ENCODE measurements around the gene AGPS. TPM values are rescaled to one million over a fixed set of nuclear protein-coding genes. Genes with fewer than 3 reads are reported as not detected.
"Not testable (repeated sequence)": the region's sequence is repeated elsewhere in the genome, so short reads cannot be mapped to it uniquely, and the experiment has no call there.

The AGPS gene
- polyA plus RNA-seq, 3 donors from 2014 or later, result 16.1 to 27.2 (median 18.0) TPM

- H3K4me3 Mint-ChIP-seq, result peak overlapping the region in 4 of 5 donors; percentile 46 to 70 (median 65)
- not testable (repeated sequence) for H3K36me3 Mint-ChIP-seq, DNase-seq, H3K9me3 Mint-ChIP-seq
- peak overlapping the region; percentile 55 to 99 (median 78) for H3K27ac Mint-ChIP-seq
- peaks cover 10 to 18% (median 14%) of the 10 kb centered on the region in 3 donors for H3K27me3 Mint-ChIP-seq (ENCODE audit: low read depth in 3 of 3)
- peaks cover 18 to 22% of the 10 kb centered on the region in 2 donors for H3K4me1 Mint-ChIP-seq
These were observed 158.8 kb downstream of the AGPS start for GRCh38 chr2:177551360-177551759.

DNA sequence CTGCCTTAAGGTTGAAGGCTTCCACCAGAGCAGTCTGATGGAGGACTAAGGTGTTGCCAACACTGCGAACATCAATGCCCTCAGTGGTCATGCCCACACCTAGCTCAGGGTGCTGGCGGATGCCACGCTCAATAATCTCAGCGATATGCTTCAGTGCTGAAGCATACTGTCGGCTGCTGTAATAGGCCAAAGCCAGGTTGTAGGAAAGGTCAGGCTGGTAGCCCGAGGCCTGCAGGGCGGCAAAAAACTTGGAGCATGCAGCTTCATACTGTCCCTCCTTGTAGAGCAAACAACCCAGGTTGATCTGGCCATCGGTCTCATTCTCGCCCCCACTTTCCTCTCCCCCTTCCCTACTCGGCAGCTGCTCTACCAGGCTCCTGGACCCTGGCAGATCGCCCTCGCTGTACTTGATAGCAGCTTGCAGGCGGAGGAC, 159.4 kb downstream of the AGPS start:
- no peaks in the 10 kb centered on the region for H3K9me3 Mint-ChIP-seq
- peaks cover 0 to 3% (median 0%) of the 10 kb centered on the region in 3 donors for H3K36me3 Mint-ChIP-seq
- H3K4me1 Mint-ChIP-seq, result peaks cover 18 to 22% of the 10 kb centered on the region in 2 donors
- DNase-seq, result peak in 1 of 3 donors; percentile 0
- H3K4me3 Mint-ChIP-seq, result peak overlapping the region; percentile 93 to 99 (median 95)
- peak overlapping the region; percentile 99 to 100 (median 99) for H3K27ac Mint-ChIP-seq
- peaks cover 10 to 18% (median 14%) of the 10 kb centered on the region in 3 donors for H3K27me3 Mint-ChIP-seq (ENCODE audit: low read depth in 3 of 3)

DNA sequence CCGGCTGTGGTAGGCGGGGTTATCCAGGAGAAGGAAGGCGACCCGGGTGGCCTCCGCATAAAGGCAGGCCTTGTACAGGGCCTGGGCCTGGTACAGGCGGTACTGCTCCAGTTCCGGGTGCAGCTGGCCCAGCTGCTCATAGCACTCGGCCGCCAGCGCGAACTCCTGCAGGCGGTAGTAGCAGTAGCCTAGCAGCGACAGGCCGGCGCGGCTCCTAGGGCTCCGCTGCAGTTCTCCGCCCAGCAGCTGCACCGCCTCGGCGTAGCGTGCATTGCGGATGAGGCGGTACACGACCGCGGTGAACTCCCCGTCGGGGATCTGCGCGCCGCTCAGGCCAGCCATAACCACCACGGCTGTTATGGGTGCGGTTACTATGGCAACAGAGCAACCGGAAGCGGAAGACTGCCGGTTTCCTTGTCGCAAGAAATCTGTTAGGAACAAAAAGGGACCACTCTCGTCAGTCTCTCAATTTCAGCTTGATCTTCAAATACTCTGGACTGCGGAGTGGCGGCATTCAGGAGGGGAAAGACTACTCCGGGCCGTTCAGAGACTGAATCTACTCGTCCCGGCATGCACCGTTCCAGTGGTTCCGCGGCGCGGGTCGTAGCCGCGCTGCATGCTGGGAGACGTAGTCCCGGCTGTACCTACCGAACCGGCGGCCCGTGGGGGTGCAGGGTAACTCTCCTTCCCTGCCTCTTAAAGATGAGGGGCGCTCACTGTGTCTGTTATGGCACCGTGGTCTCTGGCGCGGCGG, 160.0 kb downstream of the AGPS start:
- peak; percentile 96 to 97 (median 97) for DNase-seq
- H3K4me1 Mint-ChIP-seq, result peaks cover 18 to 22% of the 10 kb centered on the region in 2 donors
- peaks cover 0 to 3% (median 0%) of the 10 kb centered on the region in 6 donors for H3K9me3 Mint-ChIP-seq
- peak overlapping the region; percentile 93 to 99 (median 95) for H3K4me3 Mint-ChIP-seq
- peak overlapping the region; percentile 99 to 100 (median 99) for H3K27ac Mint-ChIP-seq
- peaks cover 0 to 3% (median 0%) of the 10 kb centered on the region in 3 donors for H3K36me3 Mint-ChIP-seq
- peaks cover 10 to 18% (median 14%) of the 10 kb centered on the region in 3 donors for H3K27me3 Mint-ChIP-seq (ENCODE audit: low read depth in 3 of 3)

GRCh38 chr2:177553176-177553884, 160.8 kb downstream of the AGPS start:
- Mint-ChIP-seq H3K4me1 (peaks cover 18 to 22% of the 10 kb centered on the region in 2 donors), H3K27ac (peak overlapping the region; percentile 99 to 100 (median 99)), H3K36me3 (peaks cover 0 to 3% (median 0%) of the 10 kb centered on the region in 3 donors), H3K27me3 (ENCODE audit: low read depth in 3 of 3) (peaks cover 11 to 18% (median 14%) of the 10 kb centered on the region in 3 donors), H3K4me3 (peak overlapping the region; percentile 93 to 99 (median 95)), H3K9me3 (peaks cover 0 to 3% (median 0%) of the 10 kb centered on the region in 6 donors)
- DNase-seq, result no peak

- H3K9me3 Mint-ChIP-seq, result peaks cover 0 to 3% (median 0%) of the 10 kb centered on the region in 6 donors
- H3K27me3 Mint-ChIP-seq (ENCODE audit: low read depth in 3 of 3), result peaks cover 11 to 18% (median 14%) of the 10 kb centered on the region in 3 donors
- peaks cover 0 to 3% (median 0%) of the 10 kb centered on the region in 3 donors for H3K36me3 Mint-ChIP-seq
- H3K4me1 Mint-ChIP-seq, result peaks cover 18 to 22% of the 10 kb centered on the region in 2 donors
- no peak for DNase-seq
- peak overlapping the region in 1 of 6 donors; percentile 99 for H3K27ac Mint-ChIP-seq
- H3K4me3 Mint-ChIP-seq, result peak overlapping the region in 2 of 5 donors; percentile 14 to 93
These were observed 161.8 kb downstream of the AGPS start for GRCh38 chr2:177554365-177554764.

DNA sequence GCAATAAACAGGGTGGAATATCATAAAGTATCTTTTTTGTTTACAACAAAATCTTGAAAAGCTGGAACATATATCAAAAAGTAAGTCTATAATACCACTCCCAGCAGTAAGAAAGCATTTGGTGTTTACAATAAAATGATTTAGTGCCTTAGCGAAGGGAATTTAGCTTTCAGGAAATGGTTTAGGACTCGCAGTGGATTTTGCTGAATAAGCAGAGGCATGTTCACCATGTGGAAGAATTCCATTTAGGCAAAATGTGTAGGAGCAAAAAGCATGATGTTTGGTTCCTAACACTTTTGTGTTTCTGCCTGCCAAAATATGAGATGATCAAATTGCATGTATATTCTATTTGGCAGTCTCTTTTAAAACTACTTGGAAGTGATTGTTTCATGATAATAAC, 163.6 kb downstream of the AGPS start:
- peaks cover 11 to 18% (median 15%) of the 10 kb centered on the region in 3 donors for H3K27me3 Mint-ChIP-seq (ENCODE audit: low read depth in 3 of 3)

DNA sequence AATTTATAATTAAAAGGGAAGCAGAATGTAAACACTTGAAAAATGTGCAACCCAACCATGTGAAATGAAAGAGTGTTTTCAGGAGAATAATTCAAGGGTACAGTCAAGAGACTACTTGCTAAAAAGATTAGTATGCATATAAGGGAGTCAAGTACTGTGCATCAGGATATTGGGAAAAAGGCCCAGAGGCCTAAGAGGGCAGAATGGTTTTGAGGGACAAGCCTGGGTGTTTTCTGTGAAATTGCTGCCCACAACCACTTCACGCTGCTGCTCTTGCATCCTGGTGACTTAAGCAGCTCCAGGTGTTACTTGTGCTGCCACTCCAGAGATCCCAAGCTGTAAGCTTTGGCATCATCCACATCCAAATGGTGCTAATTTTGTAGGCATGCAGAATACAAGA, 165.2 kb downstream of the AGPS start:
- Mint-ChIP-seq H3K36me3 (peaks cover 0 to 3% (median 0%) of the 10 kb centered on the region in 3 donors), H3K4me3 (no peak overlapping the region), H3K27ac (no peak overlapping the region), H3K27me3 (ENCODE audit: low read depth in 3 of 3) (peaks cover 6 to 12% (median 10%) of the 10 kb centered on the region in 3 donors), H3K4me1 (peaks cover 10 to 12% of the 10 kb centered on the region in 2 donors), H3K9me3 (peaks cover 0 to 3% (median 0%) of the 10 kb centered on the region in 6 donors)
- no peak for DNase-seq

More for the DNA sequence above, 163.6 kb downstream of the AGPS start:
- Mint-ChIP-seq H3K4me3 (no peak overlapping the region), H3K4me1 (peaks cover 18 to 22% of the 10 kb centered on the region in 2 donors), H3K36me3 (peaks cover 0 to 3% (median 0%) of the 10 kb centered on the region in 3 donors), H3K9me3 (peaks cover 0 to 3% (median 0%) of the 10 kb centered on the region in 6 donors), H3K27ac (no peak overlapping the region)
- DNase-seq, result no peak

GRCh38 chr2:177559638-177560037, 167.1 kb downstream of the AGPS start:
- peaks cover 2% of the 10 kb centered on the region in 3 donors for H3K27me3 Mint-ChIP-seq (ENCODE audit: low read depth in 3 of 3)
- H3K27ac Mint-ChIP-seq, result no peak overlapping the region
- no peaks in the 10 kb centered on the region for H3K36me3 Mint-ChIP-seq
- H3K4me1 Mint-ChIP-seq, result no peaks in the 10 kb centered on the region
- H3K9me3 Mint-ChIP-seq, result peaks cover 0 to 3% (median 0%) of the 10 kb centered on the region in 6 donors
- no peak overlapping the region for H3K4me3 Mint-ChIP-seq
- DNase-seq, result no peak

DNA sequence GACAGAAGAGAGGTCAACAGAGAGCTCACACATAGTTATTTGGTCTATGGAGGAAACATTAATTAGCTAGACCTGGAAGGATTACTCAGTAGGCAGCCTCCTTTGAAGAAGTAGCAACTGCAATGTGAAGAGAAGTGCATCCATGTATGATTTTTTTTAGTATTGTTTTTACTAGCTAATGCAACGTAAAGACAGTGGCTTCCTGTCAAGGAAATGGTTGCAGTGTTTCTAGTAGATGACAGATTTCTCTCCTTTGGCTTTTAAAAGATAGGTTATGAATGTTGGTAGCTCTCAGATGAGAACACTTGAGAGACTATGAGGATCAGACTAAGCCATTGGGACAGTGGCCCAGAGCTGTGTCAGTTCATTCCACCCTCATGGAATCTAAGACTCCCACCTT, 175.8 kb downstream of the AGPS start:
- Mint-ChIP-seq H3K27me3 (ENCODE audit: low read depth in 3 of 3) (peaks cover 1 to 6% (median 4%) of the 10 kb centered on the region in 3 donors), H3K27ac (no peak overlapping the region), H3K9me3 (no peaks in the 10 kb centered on the region), H3K4me3 (no peak overlapping the region), H3K4me1 (no peaks in the 10 kb centered on the region), H3K36me3 (no peaks in the 10 kb centered on the region)
- DNase-seq, result no peak

- no peak for DNase-seq
- Mint-ChIP-seq H3K27ac (no peak overlapping the region), H3K27me3 (ENCODE audit: low read depth in 3 of 3) (peaks cover 1 to 7% (median 6%) of the 10 kb centered on the region in 3 donors), H3K4me3 (no peak overlapping the region), H3K4me1 (no peaks in the 10 kb centered on the region), H3K36me3 (no peaks in the 10 kb centered on the region), H3K9me3 (no peaks in the 10 kb centered on the region)
These were observed 176.3 kb downstream of the AGPS start for GRCh38 chr2:177568893-177569292.

DNA sequence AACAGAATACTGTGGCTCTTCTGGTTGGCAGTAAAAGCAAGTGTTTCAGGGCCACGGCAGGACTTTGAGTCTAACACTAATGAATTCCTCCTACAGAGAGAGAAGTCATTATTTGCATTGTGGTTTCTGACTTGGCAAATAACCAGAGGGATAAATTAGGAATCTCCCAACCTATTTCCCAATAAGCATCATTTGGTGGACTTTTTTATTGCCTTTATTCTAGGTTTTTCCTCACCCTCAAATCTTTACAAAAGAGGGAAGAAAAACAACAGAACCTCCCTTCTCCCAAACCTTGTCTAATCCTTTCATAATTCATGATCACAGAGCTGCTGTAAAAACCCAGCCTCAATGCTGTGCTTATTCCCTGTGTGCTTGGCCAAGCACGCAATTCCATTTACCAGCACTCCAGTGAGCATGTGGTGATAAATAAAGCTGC, 179.7 kb downstream of the AGPS start:
- no peak overlapping the region for H3K27ac Mint-ChIP-seq
- no peaks in the 10 kb centered on the region for H3K4me1 Mint-ChIP-seq
- no peak for DNase-seq
- H3K36me3 Mint-ChIP-seq, result no peaks in the 10 kb centered on the region
- no peak overlapping the region for H3K4me3 Mint-ChIP-seq
- H3K9me3 Mint-ChIP-seq, result no peaks in the 10 kb centered on the region
- peaks cover 0 to 8% (median 7%) of the 10 kb centered on the region in 3 donors for H3K27me3 Mint-ChIP-seq (ENCODE audit: low read depth in 3 of 3)

GRCh38 chr2:177573120-177573519, 180.5 kb downstream of the AGPS start:
- Mint-ChIP-seq H3K27ac (no peak overlapping the region), H3K27me3 (ENCODE audit: low read depth in 3 of 3) (peaks cover 0 to 8% (median 7%) of the 10 kb centered on the region in 3 donors), H3K9me3 (no peaks in the 10 kb centered on the region), H3K4me1 (no peaks in the 10 kb centered on the region), H3K4me3 (no peak overlapping the region), H3K36me3 (no peaks in the 10 kb centered on the region)
- DNase-seq, result no peak

DNA sequence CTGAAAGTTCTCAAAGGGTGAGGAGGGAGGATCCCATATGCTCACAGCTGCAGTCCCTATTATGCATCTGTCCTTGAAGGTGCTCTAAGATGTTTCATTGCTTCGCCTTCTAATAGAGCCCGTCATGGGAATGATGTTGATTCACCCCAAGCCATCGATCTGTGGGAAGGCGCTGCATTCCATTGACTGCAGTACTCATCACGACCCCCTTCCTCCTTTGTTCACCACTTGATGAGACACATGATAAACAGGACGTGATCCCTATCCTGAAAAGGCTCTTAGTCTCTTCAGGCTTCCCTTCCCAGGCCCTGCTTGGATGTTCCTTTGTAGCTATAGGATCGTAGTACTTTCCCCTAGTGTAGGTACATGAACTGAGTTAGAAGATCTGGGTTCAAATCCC, 181.8 kb downstream of the AGPS start:
- Mint-ChIP-seq H3K27ac (no peak overlapping the region), H3K36me3 (no peaks in the 10 kb centered on the region), H3K4me3 (no peak overlapping the region), H3K4me1 (no peaks in the 10 kb centered on the region), H3K9me3 (no peaks in the 10 kb centered on the region), H3K27me3 (ENCODE audit: low read depth in 3 of 3) (peaks cover 0 to 12% (median 7%) of the 10 kb centered on the region in 3 donors)
- DNase-seq, result no peak

DNA sequence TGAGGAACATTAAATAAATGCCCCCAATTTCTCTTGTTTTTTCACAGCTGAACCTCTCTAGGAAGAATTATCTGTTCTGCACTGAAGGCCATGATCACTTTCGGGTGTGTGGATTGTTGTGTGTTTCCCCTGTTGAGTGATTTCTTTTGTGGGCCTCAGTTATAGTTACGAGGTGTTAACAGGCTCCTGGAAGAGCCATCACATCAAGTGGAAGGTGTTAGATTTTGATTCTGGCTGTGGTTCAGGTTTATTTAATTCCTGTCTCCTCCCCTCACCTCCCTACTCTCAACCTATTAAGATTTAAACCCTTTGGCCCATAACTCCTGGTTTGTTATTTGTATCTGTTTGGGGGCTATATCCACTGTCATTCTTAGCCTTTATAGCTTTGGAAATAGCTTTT, 182.8 kb downstream of the AGPS start:
- Mint-ChIP-seq H3K4me3 (no peak overlapping the region), H3K36me3 (no peaks in the 10 kb centered on the region), H3K4me1 (no peaks in the 10 kb centered on the region), H3K27me3 (ENCODE audit: low read depth in 3 of 3) (peaks cover 0 to 8% (median 7%) of the 10 kb centered on the region in 3 donors), H3K9me3 (no peaks in the 10 kb centered on the region), H3K27ac (no peak overlapping the region)
- DNase-seq, result no peak

Data from immature natural killer cell (primary cell).